MM.1S (cell line): ENCODE data around the gene PLCB1.

Source experiments
- EZH2phosphoT487 ChIP-seq: fragments of 300-600 bp; sonication (generic); IDR thresholded peaks from 2 replicates; pipeline ENCODE4 v1.6.1; 2018; ENCODE audit warnings: antibody characterized with exemption, low read length
- TF ChIP-seq, protein P1 (sequence below): fragments of 300-600 bp; sonication (generic); IDR thresholded peaks from 2 replicates; pipeline ENCODE4 v1.5.1; 2016; ENCODE audit warnings: antibody characterized with exemption, low read length, mixed read lengths

GRCh38 chr20:8313073-8313472 is 181.0 kb downstream of the PLCB1 start:
- TF ChIP-seq, protein P1, sequence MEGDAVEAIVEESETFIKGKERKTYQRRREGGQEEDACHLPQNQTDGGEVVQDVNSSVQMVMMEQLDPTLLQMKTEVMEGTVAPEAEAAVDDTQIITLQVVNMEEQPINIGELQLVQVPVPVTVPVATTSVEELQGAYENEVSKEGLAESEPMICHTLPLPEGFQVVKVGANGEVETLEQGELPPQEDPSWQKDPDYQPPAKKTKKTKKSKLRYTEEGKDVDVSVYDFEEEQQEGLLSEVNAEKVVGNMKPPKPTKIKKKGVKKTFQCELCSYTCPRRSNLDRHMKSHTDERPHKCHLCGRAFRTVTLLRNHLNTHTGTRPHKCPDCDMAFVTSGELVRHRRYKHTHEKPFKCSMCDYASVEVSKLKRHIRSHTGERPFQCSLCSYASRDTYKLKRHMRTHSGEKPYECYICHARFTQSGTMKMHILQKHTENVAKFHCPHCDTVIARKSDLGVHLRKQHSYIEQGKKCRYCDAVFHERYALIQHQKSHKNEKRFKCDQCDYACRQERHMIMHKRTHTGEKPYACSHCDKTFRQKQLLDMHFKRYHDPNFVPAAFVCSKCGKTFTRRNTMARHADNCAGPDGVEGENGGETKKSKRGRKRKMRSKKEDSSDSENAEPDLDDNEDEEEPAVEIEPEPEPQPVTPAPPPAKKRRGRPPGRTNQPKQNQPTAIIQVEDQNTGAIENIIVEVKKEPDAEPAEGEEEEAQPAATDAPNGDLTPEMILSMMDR: no peak
- TF ChIP-seq EZH2phosphoT487: no peak
